Limb (tissue), 2 donors: ENCODE results near the gene RPP14.

ENCODE experiments used
- DNase-seq, 2 donors: peaks; one replicate each; pipeline ENCODE4 v3.0.0-alpha.2; 2016; ENCODE audit errors: extremely low spot score in 2 of 2

RPP14 gene

GRCh38 chr3:58291671-58292338, 14.2 kb upstream of the RPP14 start:
- DNase-seq: no peak

GRCh38 chr3:58292866-58293265, 13.2 kb upstream of the RPP14 start:
- no peak for DNase-seq

- no peak for DNase-seq
Measured at GRCh38 chr3:58293516-58293915, 12.5 kb upstream of the RPP14 start.

DNA sequence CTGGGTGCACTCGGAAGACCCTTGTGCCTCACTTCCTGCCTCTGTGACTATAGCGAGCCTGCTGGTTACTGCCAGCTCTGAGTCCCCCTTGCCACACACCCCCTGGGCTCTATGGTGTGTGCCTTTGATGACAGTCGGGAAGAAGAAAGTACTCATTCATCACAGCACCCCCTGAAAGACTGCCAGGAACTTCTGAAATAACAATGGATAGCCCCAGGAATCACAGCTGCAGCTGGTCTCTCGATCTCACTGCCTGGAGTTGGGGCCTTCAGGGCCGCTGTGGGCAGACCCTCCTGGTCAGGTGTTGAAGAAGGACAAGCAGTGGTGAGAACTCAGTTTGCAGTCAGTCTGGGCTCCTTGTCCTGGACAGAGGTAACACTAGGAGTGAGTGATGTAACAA, 9.8 kb upstream of the RPP14 start:
- DNase-seq: no peak

GRCh38 chr3:58296843-58297242, 9.2 kb upstream of the RPP14 start:
- DNase-seq: no peak

GRCh38 chr3:58298190-58298589, 7.9 kb upstream of the RPP14 start:
- DNase-seq: no peak

DNA sequence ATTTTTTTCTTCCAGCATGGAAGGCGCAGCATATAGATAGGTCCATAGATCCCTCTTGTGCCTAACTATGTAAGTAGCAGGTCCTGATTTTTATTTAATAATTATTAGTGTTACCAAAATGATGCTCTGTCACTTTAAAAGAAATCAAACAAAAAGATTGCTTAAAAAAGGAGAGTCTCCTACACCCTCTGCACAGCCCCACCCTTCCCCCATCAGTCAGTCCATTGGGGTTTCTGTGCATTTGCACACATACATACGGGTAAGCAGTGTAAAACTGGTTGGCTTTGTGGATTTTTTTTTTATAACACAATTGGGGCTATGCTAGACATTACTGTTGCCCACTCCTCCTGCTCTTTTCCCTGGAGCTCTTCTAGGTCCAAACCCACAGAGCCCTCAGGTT, 7.0 kb upstream of the RPP14 start:
- DNase-seq: no peak

GRCh38 chr3:58299839-58300516, 6.1 kb upstream of the RPP14 start:
- DNase-seq: peak in 1 of 2 donors; percentile 44

DNA sequence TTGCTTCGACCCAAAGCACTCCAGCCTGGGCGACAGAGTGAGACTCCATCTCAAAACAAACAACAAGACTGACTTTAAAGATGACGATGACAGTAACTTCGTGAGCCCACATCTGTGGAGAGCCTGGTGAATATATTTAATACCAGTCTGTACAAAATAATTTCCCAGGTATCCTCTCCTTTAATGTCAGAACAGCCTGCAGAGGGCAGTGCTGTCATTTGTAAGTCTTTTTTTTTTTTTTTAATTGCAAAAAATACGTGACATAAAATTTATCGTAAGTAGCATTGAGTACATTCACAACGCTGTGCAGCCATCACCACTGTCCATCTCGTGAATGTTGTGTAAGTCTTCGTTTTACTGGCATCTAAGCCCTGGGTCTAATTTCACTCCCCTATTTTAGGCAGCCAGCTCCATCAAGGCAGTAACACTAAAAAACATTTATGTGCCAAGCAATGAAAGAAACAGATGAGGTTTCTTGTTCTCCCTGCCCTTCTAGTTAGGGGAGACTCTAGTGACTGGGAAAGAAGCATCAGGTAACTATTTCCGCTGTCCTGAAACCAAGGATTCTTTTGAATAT, 1.7 kb downstream of the RPP14 start:
- peak in 1 of 2 donors; percentile 38 for DNase-seq

DNA sequence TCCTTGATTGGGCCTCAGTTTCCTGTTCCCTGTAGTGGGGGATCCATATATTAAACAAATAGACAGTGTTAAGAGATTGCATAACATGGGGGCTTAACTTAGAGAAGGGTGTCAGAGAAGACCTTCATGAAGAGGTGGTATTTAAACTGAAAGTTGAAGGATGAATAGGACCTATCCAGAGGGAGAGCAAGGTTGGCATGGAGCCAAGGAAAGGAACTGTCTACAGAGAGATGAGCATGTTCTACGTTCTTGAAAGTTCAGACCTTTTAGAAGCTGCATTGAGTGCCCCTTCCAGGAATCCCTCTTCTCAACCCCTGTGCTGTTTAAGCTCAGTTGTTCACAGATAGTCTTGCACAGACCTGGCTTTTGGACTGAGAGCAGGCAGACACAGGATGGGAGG, 2.7 kb downstream of the RPP14 start:
- DNase-seq: no peak

GRCh38 chr3:58317811-58318210, 11.8 kb downstream of the RPP14 start:
- DNase-seq: no peak

DNA sequence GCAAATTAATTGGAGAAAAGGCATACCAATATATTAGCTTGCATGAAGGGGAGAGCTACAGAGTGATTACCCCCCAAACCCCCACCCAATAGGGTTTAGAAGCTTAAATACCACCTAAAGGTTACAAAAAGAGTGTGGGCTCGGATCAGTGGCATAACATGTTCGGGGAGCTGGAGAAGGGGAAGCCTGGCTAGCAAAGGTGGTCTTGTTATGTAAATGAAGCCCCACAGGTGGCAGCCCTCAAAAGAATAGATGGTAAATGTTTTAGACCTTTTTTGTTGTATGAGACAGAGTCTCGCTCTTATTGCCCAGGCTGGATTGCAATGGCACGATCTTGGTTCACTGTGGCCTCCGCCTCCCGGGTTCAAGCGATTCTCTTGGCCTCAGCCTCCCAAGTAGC, 15.7 kb downstream of the RPP14 start:
- no peak for DNase-seq

GRCh38 chr3:58322793-58323192, 16.7 kb downstream of the RPP14 start:
- no peak for DNase-seq

DNA sequence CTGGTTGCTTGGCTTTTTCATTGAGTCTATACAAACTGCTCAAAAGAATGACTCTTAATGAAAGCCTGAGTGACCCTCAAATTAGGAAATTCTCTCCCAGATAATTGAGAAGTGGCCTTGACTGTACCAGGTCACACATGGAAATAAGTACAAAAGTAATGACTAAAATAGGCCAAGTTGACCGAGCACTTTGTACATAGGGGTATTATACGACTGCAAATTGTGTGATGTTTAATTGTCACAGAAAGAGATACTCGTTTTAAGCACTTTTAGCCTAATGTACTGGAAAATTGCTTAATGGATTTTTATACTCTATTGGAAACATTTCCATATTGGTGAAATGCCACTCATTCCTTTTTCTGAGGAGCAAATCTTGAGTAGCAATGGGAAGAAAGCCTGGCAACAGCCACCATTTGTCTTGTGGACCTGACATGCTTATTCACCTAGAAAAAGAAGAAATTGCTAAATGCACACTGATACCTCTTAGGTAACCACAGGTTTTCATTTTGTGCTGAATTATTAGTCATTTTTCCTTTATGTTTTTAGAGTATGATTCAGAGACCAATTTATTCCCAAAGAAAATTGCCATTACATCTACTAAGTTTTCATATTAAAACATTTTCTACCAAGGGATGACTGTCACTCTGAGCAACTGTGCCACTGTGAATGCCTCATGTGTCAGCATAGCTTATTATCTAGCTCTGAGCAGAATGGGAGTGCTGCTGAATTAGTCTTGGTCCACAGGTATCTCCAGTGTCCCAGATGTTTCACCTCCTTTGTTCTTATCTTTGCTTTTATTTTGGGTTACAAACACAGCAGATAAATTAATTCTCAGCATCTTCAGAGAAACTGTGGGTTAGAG, 17.7 kb downstream of the RPP14 start:
- no peak for DNase-seq

DNA sequence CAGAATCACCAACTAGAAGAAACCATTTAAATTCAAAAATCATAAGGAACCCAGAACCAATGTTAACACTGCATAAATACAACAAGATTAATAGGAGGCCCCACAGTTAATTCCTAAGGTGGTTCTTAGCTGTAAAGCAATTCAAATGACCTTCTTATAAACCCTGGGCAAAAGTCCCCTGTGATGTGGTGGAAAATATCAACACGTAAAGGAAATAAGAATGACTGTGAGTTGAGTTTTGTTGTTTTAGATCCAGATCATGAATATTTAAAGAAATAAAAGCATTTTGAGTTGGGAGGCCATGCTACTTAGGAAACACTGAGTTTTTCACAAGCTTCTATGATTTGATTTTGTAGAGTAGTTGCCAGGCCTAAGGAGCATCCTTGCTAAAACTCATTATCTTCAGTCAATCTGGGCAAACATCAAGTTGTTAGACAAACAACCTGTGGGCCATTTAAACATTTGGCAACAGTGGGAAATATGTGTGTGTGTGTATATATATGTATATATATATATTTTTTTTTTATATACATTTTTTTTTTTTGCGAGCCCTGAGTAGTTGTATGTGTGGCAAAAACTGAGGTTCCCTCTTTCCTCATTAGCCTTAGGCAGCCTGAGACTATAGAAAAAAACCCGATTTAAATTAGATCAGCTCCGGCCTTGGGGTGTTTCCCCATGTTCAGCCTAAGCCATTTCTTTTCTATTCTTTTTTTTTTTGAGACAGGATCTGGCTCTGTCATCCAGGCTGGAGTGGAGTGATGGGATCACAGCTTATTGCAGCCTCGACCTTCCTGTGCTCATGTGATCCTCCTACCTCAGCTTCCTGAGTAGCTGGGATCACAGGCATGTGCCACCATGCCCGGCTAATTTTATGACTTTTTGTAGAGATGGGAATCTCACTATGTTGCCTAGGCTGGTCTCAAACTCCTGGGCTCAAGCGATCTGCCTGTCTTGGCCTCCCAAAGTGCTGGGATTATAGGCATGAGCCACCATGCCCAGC, 18.6 kb downstream of the RPP14 start:
- no peak for DNase-seq

GRCh38 chr3:58325525-58325992, 19.5 kb downstream of the RPP14 start:
- DNase-seq: no peak

DNA sequence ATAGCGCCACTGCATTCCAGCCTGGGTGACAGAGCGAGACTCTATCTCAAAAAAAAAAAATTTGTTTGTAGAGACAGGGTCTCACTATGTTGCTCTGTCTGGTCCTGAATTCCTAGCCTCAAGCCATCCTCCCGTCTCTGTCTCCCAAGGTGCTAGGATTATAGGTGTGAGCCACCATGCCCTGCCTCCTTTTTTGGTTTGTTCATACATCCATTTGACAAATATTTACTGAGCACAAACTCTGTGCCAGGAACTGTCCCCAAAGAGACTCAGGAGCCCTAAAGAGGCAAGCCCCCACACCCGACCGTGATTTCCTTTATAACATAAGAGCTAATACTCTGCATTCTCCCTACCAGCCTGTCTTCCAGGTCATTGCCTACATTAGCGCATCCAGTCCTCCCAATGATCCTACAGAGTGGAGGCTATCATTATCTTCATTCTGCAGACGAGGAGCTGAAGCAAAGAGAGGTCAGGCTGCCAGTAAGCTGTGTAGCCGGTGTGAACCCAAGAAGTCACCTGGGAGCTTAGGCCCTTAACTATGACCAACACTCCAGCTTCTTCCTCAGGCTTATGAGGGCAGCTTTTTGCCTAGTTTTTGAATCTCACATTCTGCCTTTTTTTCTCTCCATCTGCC, 20.3 kb downstream of the RPP14 start:
- DNase-seq: no peak

DNA sequence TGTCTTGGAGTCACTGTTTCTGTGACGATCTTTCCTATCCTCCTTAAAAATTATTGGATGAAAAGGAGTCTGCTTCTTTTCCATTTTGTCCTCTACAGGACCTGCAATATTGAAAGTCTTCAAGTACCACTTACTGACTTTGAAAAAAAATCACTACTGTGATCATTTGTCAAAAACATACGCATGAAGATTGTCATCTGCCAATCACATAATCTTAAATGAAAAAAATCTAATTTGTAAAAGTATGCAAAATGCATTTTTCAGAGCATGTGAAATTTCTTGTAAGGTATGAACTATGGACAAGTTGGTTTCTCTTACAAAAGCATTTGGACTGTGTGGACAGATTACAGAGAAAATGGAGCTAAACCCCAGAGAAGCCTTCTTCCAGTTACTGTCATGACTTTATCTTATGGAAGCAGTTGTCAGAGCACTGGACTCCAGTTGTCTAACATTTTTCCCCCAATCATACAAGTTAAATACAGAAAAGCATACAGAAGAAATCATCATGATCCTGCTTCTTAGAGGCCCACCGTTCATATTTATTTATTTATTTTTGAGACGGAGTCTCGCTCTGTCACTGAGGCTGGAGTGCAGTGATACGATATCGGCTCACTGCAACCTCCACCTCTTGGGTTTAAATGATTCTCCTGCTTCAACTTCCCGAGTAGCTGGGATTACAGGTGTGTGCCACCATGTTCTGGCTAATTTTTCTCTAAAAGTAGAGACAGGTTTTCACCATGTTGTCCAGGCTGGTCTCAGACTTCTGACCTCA, 23.3 kb downstream of the RPP14 start:
- no peak for DNase-seq

DNA sequence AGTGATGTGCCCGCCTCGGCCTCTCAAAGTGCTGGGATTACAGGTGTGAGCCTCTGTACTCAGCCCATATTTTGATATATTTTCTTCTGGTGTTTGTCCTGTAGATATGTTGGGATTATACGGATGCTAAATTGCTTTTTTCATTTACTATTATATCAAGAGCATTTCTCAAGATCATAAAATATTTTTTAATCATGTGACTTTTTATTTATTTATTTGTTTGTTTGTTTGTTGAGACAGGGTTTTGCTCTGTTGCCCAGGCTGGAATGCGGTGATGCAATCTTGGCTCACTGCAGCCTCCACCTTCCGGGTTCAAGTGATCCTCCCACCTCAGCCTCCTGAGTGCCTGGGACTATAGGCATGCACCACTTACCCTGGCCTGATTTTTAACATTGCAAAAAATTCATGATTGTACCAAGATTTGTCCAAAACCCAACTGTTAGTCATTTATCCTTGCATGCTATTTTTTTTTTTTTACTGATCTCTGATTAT, 23.9 kb downstream of the RPP14 start:
- DNase-seq: no peak
